ENCODE measurements around the gene DCDC2C.

The DCDC2C gene

GRCh38 chr2:3712831-3713503 lies 9.6 kb downstream of the DCDC2C start:
- no peak for DNase-seq

- DNase-seq, result no peak
These were observed 15.3 kb downstream of the DCDC2C start for GRCh38 chr2:3718679-3719078.

GRCh38 chr2:3725002-3725401 lies 21.6 kb downstream of the DCDC2C start:
- DNase-seq, result no peak

- DNase-seq, result no peak
These were observed 22.3 kb downstream of the DCDC2C start for GRCh38 chr2:3725458-3726250.

- no peak for DNase-seq
These were observed 23.1 kb downstream of the DCDC2C start for GRCh38 chr2:3726511-3726910.

GRCh38 chr2:3727397-3728045 lies 24.1 kb downstream of the DCDC2C start:
- DNase-seq, result no peak

- peak; percentile 75 for DNase-seq
These were observed 25.0 kb downstream of the DCDC2C start for GRCh38 chr2:3728104-3729054.

GRCh38 chr2:3729055-3729448 lies 25.7 kb downstream of the DCDC2C start:
- DNase-seq, result no peak

GRCh38 chr2:3729786-3730185 lies 26.4 kb downstream of the DCDC2C start:
- DNase-seq, result no peak

- DNase-seq, result no peak
These were observed 27.3 kb downstream of the DCDC2C start for GRCh38 chr2:3730646-3731045.

- no peak for DNase-seq
These were observed 28.5 kb downstream of the DCDC2C start for GRCh38 chr2:3731829-3732228.

GRCh38 chr2:3736112-3736511 lies 32.7 kb downstream of the DCDC2C start:
- no peak for DNase-seq

GRCh38 chr2:3737128-3737527 lies 33.8 kb downstream of the DCDC2C start:
- DNase-seq, result no peak

GRCh38 chr2:3738454-3738853 lies 35.1 kb downstream of the DCDC2C start:
- DNase-seq, result peak; percentile 65

- DNase-seq, result no peak
These were observed 35.9 kb downstream of the DCDC2C start for GRCh38 chr2:3739313-3739712.

- DNase-seq, result peak; percentile 9
These were observed 38.0 kb downstream of the DCDC2C start for GRCh38 chr2:3741396-3741795.

- no peak for DNase-seq
These were observed 38.7 kb downstream of the DCDC2C start for GRCh38 chr2:3741867-3742602.

- no peak for DNase-seq
These were observed 39.6 kb downstream of the DCDC2C start for GRCh38 chr2:3742743-3743508.

- DNase-seq, result no peak
These were observed 40.7 kb downstream of the DCDC2C start for GRCh38 chr2:3743951-3744555.

- DNase-seq, result peak; percentile 3
These were observed 42.5 kb downstream of the DCDC2C start for GRCh38 chr2:3745920-3746319.

Data from hematopoietic multipotent progenitor cell treated with erythropoietin and hydrocortisone succinate and interleukin-3 and kit ligand, for 6 days (in vitro differentiated cells).